ENCODE data around the gene VWA5A.

The VWA5A gene

GRCh38 chr11:124114942-124115781 lies at the start of gene VWA5A:
TSS of gene VWA5A (plus strand) at chr11:124115450. CDS start at chr11:124117512, 2,062 bp downstream.
- peak; percentile 64 for DNase-seq

- DNase-seq, result no peak
Measured at GRCh38 chr11:124068601-124069110, 46.6 kb upstream of the VWA5A start.

GRCh38 chr11:124069429-124070401 lies 45.5 kb upstream of the VWA5A start:
- peak; percentile 24 for DNase-seq

GRCh38 chr11:124070915-124071622 lies 44.2 kb upstream of the VWA5A start:
- no peak for DNase-seq

- no peak for DNase-seq
Measured at GRCh38 chr11:124071623-124071948, 43.7 kb upstream of the VWA5A start.

GRCh38 chr11:124072147-124072546 lies 43.1 kb upstream of the VWA5A start:
- no peak for DNase-seq

GRCh38 chr11:124074554-124074953 lies 40.7 kb upstream of the VWA5A start:
- DNase-seq, result no peak

GRCh38 chr11:124075492-124075840 lies 39.8 kb upstream of the VWA5A start:
- no peak for DNase-seq

GRCh38 chr11:124075841-124076651 lies 39.2 kb upstream of the VWA5A start:
- DNase-seq, result no peak

GRCh38 chr11:124077266-124077665 lies 38.0 kb upstream of the VWA5A start:
- DNase-seq, result no peak

GRCh38 chr11:124078591-124078990 lies 36.7 kb upstream of the VWA5A start:
- DNase-seq, result no peak

- no peak for DNase-seq
Measured at GRCh38 chr11:124079631-124080326, 35.5 kb upstream of the VWA5A start.

- no peak for DNase-seq
Measured at GRCh38 chr11:124080327-124081001, 34.8 kb upstream of the VWA5A start.

- DNase-seq, result no peak
Measured at GRCh38 chr11:124081483-124081882, 33.8 kb upstream of the VWA5A start.

GRCh38 chr11:124082371-124082770 lies 32.9 kb upstream of the VWA5A start:
- no peak for DNase-seq

GRCh38 chr11:124085583-124085982 lies 29.7 kb upstream of the VWA5A start:
- no peak for DNase-seq

- DNase-seq, result no peak
Measured at GRCh38 chr11:124085997-124086846, 29.0 kb upstream of the VWA5A start.

GRCh38 chr11:124090996-124091395 lies 24.3 kb upstream of the VWA5A start:
- no peak for DNase-seq

GRCh38 chr11:124093330-124093729 lies 21.9 kb upstream of the VWA5A start:
- no peak for DNase-seq

- no peak for DNase-seq
Measured at GRCh38 chr11:124094731-124095130, 20.5 kb upstream of the VWA5A start.
